ENCODE results near the gene SMAP2. TPM values are rescaled to one million over a fixed set of nuclear protein-coding genes. Genes with fewer than 3 reads are reported as not detected.

Gene SMAP2
- total RNA-seq, 1 experiment from 2014 or later, result 8.2 TPM

DNA sequence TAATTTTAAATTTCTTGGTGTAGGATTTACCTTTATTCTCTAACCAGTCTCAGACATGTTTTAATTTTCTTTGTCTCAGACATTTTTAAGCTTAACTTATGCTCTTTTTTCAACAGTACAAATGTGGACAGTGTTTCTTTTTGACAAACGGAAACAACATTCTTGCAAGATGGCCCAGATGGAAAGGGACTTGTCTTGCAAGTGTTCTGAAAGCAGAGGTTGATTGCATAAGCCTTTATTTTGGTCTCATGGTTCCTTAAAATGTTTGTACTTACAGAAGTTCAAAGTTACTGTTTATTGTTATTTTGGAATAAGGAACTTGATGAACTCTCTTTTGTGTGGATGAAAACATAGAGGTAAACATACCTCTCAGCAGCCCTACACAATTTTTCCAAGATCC lies 22.9 kb downstream of the SMAP2 start:
- no peak overlapping the region for H2BK5ac ChIP-seq (ENCODE audit: insufficient read length, low read length)
- Mint-ChIP-seq H3K4me1 (no peaks in the 10 kb centered on the region), H3K27ac (no peak overlapping the region), H3K4me3 (no peak overlapping the region), H3K27me3 (ENCODE audit: low read depth) (no peaks in the 10 kb centered on the region), H3K9me3 (no peaks in the 10 kb centered on the region), H3K36me3 (ENCODE audit: insufficient read depth in 1 of 3, low read depth in 3 of 3) (no peaks in the 10 kb centered on the region)
- H3K9ac ChIP-seq (ENCODE audit: extremely low read depth, insufficient read length, low read length), result no peak overlapping the region
- no peak overlapping the region for H3K23ac ChIP-seq (ENCODE audit: insufficient read length, low read depth, low read length)
- H2BK12ac ChIP-seq (ENCODE audit: insufficient read length, low read depth, low read length), result no peak overlapping the region
- no peak overlapping the region for H2BK15ac ChIP-seq (ENCODE audit: low read depth, low read length)
- no peak overlapping the region for H3K14ac ChIP-seq (ENCODE audit: insufficient read depth, low read length)
- no peak for DNase-seq
- no peak overlapping the region for H2AK5ac ChIP-seq (ENCODE audit: insufficient read length, low read length)
- WGBS (ENCODE audit: extremely low coverage, insufficient read length, low lambda C conversion rate), result no CpG with 5 or more reads among the region's 1 CpG
- H3K4me2 ChIP-seq (ENCODE audit: insufficient read depth, insufficient read length, low read length), result no peak overlapping the region
- H3K79me1 ChIP-seq (ENCODE audit: insufficient read depth, low read depth, low read length, poor library complexity, severe bottlenecking), result no peaks in the 10 kb centered on the region
- no peak overlapping the region for H3K27ac ChIP-seq (ENCODE audit: insufficient read length, low read depth, low read length)
- no peaks in the 10 kb centered on the region for H4K20me1 ChIP-seq (ENCODE audit: control insufficient read depth, insufficient read depth, insufficient read length)
- no peaks in the 10 kb centered on the region; the same call in 1 of the 2 replicates for H3K4me1 ChIP-seq (ENCODE audit: insufficient read depth, low read length)
- no peak overlapping the region for H4K91ac ChIP-seq (ENCODE audit: insufficient read length, low read depth, low read length)
- no peak overlapping the region for H4K8ac ChIP-seq (replicated peaks; ENCODE audit: insufficient read length, low read depth, low read length)
- H2AFZ ChIP-seq (ENCODE audit: low read length), result no peak overlapping the region
- TF ChIP-seq, protein P1, sequence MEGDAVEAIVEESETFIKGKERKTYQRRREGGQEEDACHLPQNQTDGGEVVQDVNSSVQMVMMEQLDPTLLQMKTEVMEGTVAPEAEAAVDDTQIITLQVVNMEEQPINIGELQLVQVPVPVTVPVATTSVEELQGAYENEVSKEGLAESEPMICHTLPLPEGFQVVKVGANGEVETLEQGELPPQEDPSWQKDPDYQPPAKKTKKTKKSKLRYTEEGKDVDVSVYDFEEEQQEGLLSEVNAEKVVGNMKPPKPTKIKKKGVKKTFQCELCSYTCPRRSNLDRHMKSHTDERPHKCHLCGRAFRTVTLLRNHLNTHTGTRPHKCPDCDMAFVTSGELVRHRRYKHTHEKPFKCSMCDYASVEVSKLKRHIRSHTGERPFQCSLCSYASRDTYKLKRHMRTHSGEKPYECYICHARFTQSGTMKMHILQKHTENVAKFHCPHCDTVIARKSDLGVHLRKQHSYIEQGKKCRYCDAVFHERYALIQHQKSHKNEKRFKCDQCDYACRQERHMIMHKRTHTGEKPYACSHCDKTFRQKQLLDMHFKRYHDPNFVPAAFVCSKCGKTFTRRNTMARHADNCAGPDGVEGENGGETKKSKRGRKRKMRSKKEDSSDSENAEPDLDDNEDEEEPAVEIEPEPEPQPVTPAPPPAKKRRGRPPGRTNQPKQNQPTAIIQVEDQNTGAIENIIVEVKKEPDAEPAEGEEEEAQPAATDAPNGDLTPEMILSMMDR (conservative IDR thresholded peaks at IDR 0.05), result no peak
- no peak overlapping the region for H3T11ph ChIP-seq (ENCODE audit: low read length)
- no peak overlapping the region for H4K5ac ChIP-seq (ENCODE audit: insufficient read length, low read depth, low read length)
- no peaks in the 10 kb centered on the region for H3K9me3 ChIP-seq (ENCODE audit: control insufficient read depth, low read depth, low read length)
- no peak overlapping the region for H3K18ac ChIP-seq (ENCODE audit: insufficient read length, low read depth, low read length)
- no peaks in the 10 kb centered on the region for H3K27me3 ChIP-seq (ENCODE audit: insufficient read depth, low read length)
- H2BK120ac ChIP-seq (ENCODE audit: low read depth, low read length, poor library complexity, severe bottlenecking), result no peak overlapping the region
- no peaks in the 10 kb centered on the region for H3K79me2 ChIP-seq (ENCODE audit: insufficient read depth, low read length)
- no peak overlapping the region for H2BK20ac ChIP-seq (ENCODE audit: low read depth, low read length, poor library complexity, severe bottlenecking)
- H3K23me2 ChIP-seq (ENCODE audit: insufficient read length, low read depth, low read length, poor library complexity, severe bottlenecking), result no peaks in the 10 kb centered on the region
- no peak overlapping the region for H3K56ac ChIP-seq (ENCODE audit: insufficient read length, low read depth, low read length)
- no peak overlapping the region for H3K4ac ChIP-seq (ENCODE audit: low read depth, low read length)

Measured in H9 (cell line).